Adrenal gland (tissue), 19 donors: Measurements from ENCODE around the gene ZNF121. TPM values are rescaled to one million over a fixed set of nuclear protein-coding genes. Genes with fewer than 3 reads are reported as not detected.

Experiments
- DNase-seq, 7 donors: peaks; one replicate each; pipeline ENCODE4 v3.0.0-alpha.2; 2019 to 2020
- H3K27ac ChIP-seq, 5 donors: fragments of 200-600 bp; sonication (generic) in 4 of 5; 1 replicate in 3 of 5; 2 replicates in 2 of 5; pipeline versions ENCODE4 v1.5.1 to v1.8.0; 2016 to 2020; ENCODE audit warnings: mild to moderate bottlenecking in 1 of 5
- H3K27me3 ChIP-seq: fragments of 200-600 bp; 2 replicates; pipeline ENCODE4 v1.8.0; 2021
- H3K36me3 ChIP-seq, 2 donors: fragments of 200-600 bp; replicated peaks in 1 of 2; 1 replicate in 1 of 2; 2 replicates in 1 of 2; pipeline versions ENCODE4 v1.5.1 to v1.8.0; 2018 to 2022
- H3K4me1 ChIP-seq, 2 donors: fragments of 200-600 bp; replicated peaks in 1 of 2; 1 replicate in 1 of 2; 2 replicates in 1 of 2; pipeline versions ENCODE4 v1.5.1 to v1.8.0; 2018 to 2021
- H3K4me3 ChIP-seq, 4 donors: fragments of 200-600 bp; sonication (generic) in 3 of 4; one replicate each; pipeline ENCODE4 v1.5.1; 2016 to 2018
- H3K9me3 ChIP-seq, 3 donors: fragments of 200-600 bp; sonication (generic) in 1 of 3; replicated peaks in 1 of 3; 1 replicate in 2 of 3; 2 replicates in 1 of 3; pipeline versions ENCODE4 v1.5.1 to v1.8.0; 2016 to 2021
- CTCF ChIP-seq, 6 experiments: fragments of 450-650 bp in 4 of 6; fragments of 200-600 bp in 2 of 6; sonication (generic) in 1 of 6; IDR thresholded peaks; 1 replicate in 5 of 6; 2 replicates in 1 of 6; pipeline versions ENCODE4 v1.5.1 to v1.8.0; 2016 to 2021; ENCODE audit warnings: antibody characterized with exemption in 6 of 6, mild to moderate bottlenecking in 2 of 6, moderate library complexity in 1 of 6
- POLR2A ChIP-seq, 2 donors: fragments of 450-650 bp; IDR thresholded peaks; one replicate each; pipeline ENCODE4 v1.6.1; 2017; ENCODE audit warnings: antibody characterized with exemption in 2 of 2, mild to moderate bottlenecking in 2 of 2, moderate library complexity in 1 of 2
- WGBS, 4 donors: extraction: QIAGEN DNeasy Blood & Tissue Kit in 2 of 4; methylation state at CpG; one replicate each; pipeline versions ENCODE4 v1.1.5 to v1.1.7; 2013 to 2017; 5-methylcytosine and 5-hydroxymethylcytosine counted together
- intact Hi-C, 2 donors: fragments of 100-400 bp; cut with DNase I; formaldehyde crosslinking; loops; one replicate each; pipeline versions ENCODE4 v1.14.1 to v1.15.0; 2022 to 2023
- long read RNA-seq, 10 donors: library from polyadenylated mRNA in 3 of 10; unstranded in 2 of 10; stranded (forward) in 1 of 10; transcript quantifications; one replicate each; pipeline ENCODE4 v2.0.0 and lab custom pipeline, GENCODE V29; 2021 to 2026
- polyA plus RNA-seq, 3 donors: library from polyadenylated mRNA; stranded (reverse); fragments of 200-250 nt in 2 of 3; fragments of 350-450 nt in 1 of 3; fragmentation: Illumina TruSeq in 1 of 3; extraction: RNeasy Lipid Tissue Mini Kit (QIAGEN cat#74804) in 1 of 3; gene quantifications; one replicate each; pipeline ENCODE4 v1.2.3, GENCODE V29; 2013 to 2014
- total RNA-seq, 9 donors: library from RNA; depleted of rRNA in 4 of 9; stranded (reverse); fragments of >200 nt in 4 of 9; fragments of 120-200 nt in 1 of 9; fragmentation: NEBNext Ultra II Directional in 1 of 9; extraction: Animal tissue kit (Norgen Biotek cat#: 25700) in 1 of 9; gene quantifications; one replicate each; pipeline versions ENCODE4 v1.1.0 to v1.2.4, GENCODE V29; 2013 to 2023
- donor health status: healthy with polysubstance abuse.
- donor health status: Bipolar disorder and iron deficiency.
- donor health status: DM: yes; HTN: yes; CAD: no.
- donor health status: DM: no; HTN: no; CAD: no.
- donor health status: DM: no; HTN: no; CAD: no.
- donor health status: DM: yes; HTN: yes; CAD: no.

The ZNF121 gene
- total RNA-seq, result 10 to 100 TPM in 8 of 9 donors, 1 to 10 TPM in 1; 4.7 to 35.6 (median 25.2) TPM
- 10 to 100 TPM in 1 of 3 donors, 1 to 10 TPM in 2; 6.8 to 13.2 (median 7.0) TPM for polyA plus RNA-seq
- long read RNA-seq, donor 1, partial matches to known transcripts, result 7 of 10 reads
- long read RNA-seq, donor 1, other reads (novel, unspliced or antisense), result 0 of 10 reads
- long read RNA-seq, donor 2, result 0 reads
- long read RNA-seq, donor 3, partial matches to known transcripts, result 0 of 1 reads
- long read RNA-seq, donor 3, other reads (novel, unspliced or antisense), result 0 of 1 reads
- long read RNA-seq, donor 4, partial matches to known transcripts, result 0 of 4 reads
- long read RNA-seq, donor 4, other reads (novel, unspliced or antisense), result 4 of 4 reads
- long read RNA-seq, donor 5, result 0 reads
- long read RNA-seq, donor 6, partial matches to known transcripts, result 0 of 3 reads
- long read RNA-seq, donor 6, other reads (novel, unspliced or antisense), result 3 of 3 reads
- long read RNA-seq, donor 7, partial matches to known transcripts, result 0 of 1 reads
- long read RNA-seq, donor 7, other reads (novel, unspliced or antisense), result 0 of 1 reads
- long read RNA-seq, donor 8, partial matches to known transcripts, result 9 of 13 reads
- long read RNA-seq, donor 8, other reads (novel, unspliced or antisense), result 0 of 13 reads
- long read RNA-seq, donor 9, partial matches to known transcripts, result 0 of 1 reads
- long read RNA-seq, donor 9, other reads (novel, unspliced or antisense), result 0 of 1 reads
- long read RNA-seq, donor 10, result 0 reads

GRCh38 chr19:9584073-9584833 lies at the start of gene ZNF121:
TSS of gene ZNF121 (minus strand) at chr19:9584504. CDS start at chr19:9568097, 16,407 bp downstream.
- Histone ChIP-seq H3K9me3 (peaks cover 0 to 7% (median 0%) of the 10 kb centered on the region in 3 donors), H3K36me3 (no peaks in the 10 kb centered on the region), H3K27me3 (no peaks in the 10 kb centered on the region), H3K4me1 (peaks cover 0 to 14% of the 10 kb centered on the region in 2 donors), H3K4me3 (peak within 1 kb of the TSS; percentile 69 to 87 (median 82)), H3K27ac (peak within 1 kb of the TSS; percentile 75 to 90 (median 89))
- DNase-seq, result peak; percentile 77 to 92 (median 84)
- TF ChIP-seq CTCF (IDR thresholded peaks at IDR 0.05), result peak in 1 of 6 experiments; percentile 1
- TF ChIP-seq POLR2A (IDR thresholded peaks at IDR 0.05), result peak in 1 of 2 donors; percentile 29
- 0 to 2% (median 0%) methylated on average over 20 to 51 of the region's 51 CpGs for WGBS, 4 donors
- intact Hi-C loops, result no loop called here

GRCh38 chr19:9627856-9628255 lies 43.6 kb upstream of the ZNF121 start:
- TF ChIP-seq CTCF (IDR thresholded peaks at IDR 0.05) (no peak), POLR2A (IDR thresholded peaks at IDR 0.05) (no peak)
- Histone ChIP-seq H3K27me3 (no peaks in the 10 kb centered on the region), H3K36me3 (peaks cover 0 to 4% of the 10 kb centered on the region in 2 donors), H3K27ac (no peak overlapping the region), H3K4me1 (peaks cover 0 to under 1% of the 10 kb centered on the region in 2 donors), H3K9me3 (no peaks in the 10 kb centered on the region), H3K4me3 (no peak overlapping the region)
- intact Hi-C loops, result loop anchor here in 1 of 2 donors (5.0 to 10.0 kb wide), 3 partner anchors 169 to 493 kb away; no protein-coding TSS in a partner anchor
- WGBS, 4 donors, result 70 to 79% (median 73%) methylated on average over 2 of the region's 2 CpGs
- peak in 1 of 7 donors; percentile 15 for DNase-seq

- no peak overlapping the region for H3K4me3 ChIP-seq
- peaks cover 9 to 24% of the 10 kb centered on the region in 2 donors for H3K4me1 ChIP-seq
- no peak for DNase-seq
- H3K36me3 ChIP-seq, result peaks cover 0 to 17% of the 10 kb centered on the region in 2 donors
- H3K9me3 ChIP-seq, result no peaks in the 10 kb centered on the region
- TF ChIP-seq POLR2A (IDR thresholded peaks at IDR 0.05) (no peak), CTCF (IDR thresholded peaks at IDR 0.05) (no peak)
- intact Hi-C loops, result loop anchor here (5.0 to 10.0 kb wide), 3 partner anchors 175 to 488 kb away; no protein-coding TSS in a partner anchor
- 69 to 83% (median 73%) methylated on average over 2 of the region's 2 CpGs for WGBS, 4 donors
- H3K27ac ChIP-seq, result no peak overlapping the region
- no peaks in the 10 kb centered on the region for H3K27me3 ChIP-seq
These were observed 38.2 kb upstream of the ZNF121 start for GRCh38 chr19:9622531-9622930.
